Activated CD8-positive, alpha-beta T cell treated with anti-CD3 and anti-CD28 coated beads for 36 hours (primary cell): Measurements from ENCODE around the gene EIF4A2. TPM values are rescaled to one million over a fixed set of nuclear protein-coding genes. Genes with fewer than 3 reads are reported as not detected.
A peak's percentile ranks its signal among the peaks of the same experiment; 100 is the strongest.

Source experiments
- ATAC-seq: fragments of 200-7000 bp; cut with Tn5 transposase; one replicate; pipeline ENCODE4 v1.10.0; 2021; ENCODE audit warnings: mild to moderate bottlenecking, moderate library complexity
- CTCF ChIA-PET: fragments of 350-600 bp; sonication (Branson Sonifier 250); formaldehyde crosslinking; loops from one replicate; lab custom pipeline; 2021; ENCODE audit warnings: antibody characterized with exemption; lab: Charles Lee
- POLR2A ChIA-PET: fragments of 350-600 bp; sonication (Branson Sonifier 250); formaldehyde crosslinking; loops from one replicate; lab custom pipeline; 2021; ENCODE audit warnings: antibody characterized with exemption; lab: Charles Lee
- DNase-seq: peaks from one replicate; pipeline ENCODE4 v3.0.0-alpha.2; 2020
- H3K27ac Mint-ChIP-seq: one replicate; pipeline ENCODE4 v1.8.0; 2021; ENCODE audit warnings: mild to moderate bottlenecking, mixed read lengths
- H3K27me3 Mint-ChIP-seq: one replicate; pipeline ENCODE4 v1.8.0; 2021; ENCODE audit warnings: mixed read lengths
- H3K36me3 Mint-ChIP-seq: one replicate; pipeline ENCODE4 v1.8.0; 2021; ENCODE audit warnings: low read depth, mixed read lengths
- H3K4me1 Mint-ChIP-seq: one replicate; pipeline ENCODE4 v1.8.0; 2021; ENCODE audit warnings: low read depth, mixed read lengths
- H3K4me3 Mint-ChIP-seq: one replicate; pipeline ENCODE4 v1.8.0; 2021; ENCODE audit warnings: mild to moderate bottlenecking, moderate library complexity, mixed read lengths
- H3K9me3 Mint-ChIP-seq: one replicate; pipeline ENCODE4 v1.8.0; 2021; ENCODE audit warnings: mixed read lengths
- intact Hi-C: fragments of 100-400 bp; cut with micrococcal nuclease; formaldehyde crosslinking; loops from one replicate; pipeline ENCODE4 v1.10.0; 2022
- total RNA-seq, 2 experiments: library from RNA; stranded (reverse); gene quantifications; one replicate each; pipeline ENCODE4 v1.2.3, GENCODE V29; 2021
- TF ChIP-seq, protein P1 (sequence below): fragments of 200-600 bp; IDR thresholded peaks from one replicate; pipeline ENCODE4 v1.8.0; 2022; ENCODE audit warnings: antibody characterized with exemption, mild to moderate bottlenecking

The EIF4A2 gene
- total RNA-seq, 2 experiments from 2014 or later: 450 to 466 TPM

DNA sequence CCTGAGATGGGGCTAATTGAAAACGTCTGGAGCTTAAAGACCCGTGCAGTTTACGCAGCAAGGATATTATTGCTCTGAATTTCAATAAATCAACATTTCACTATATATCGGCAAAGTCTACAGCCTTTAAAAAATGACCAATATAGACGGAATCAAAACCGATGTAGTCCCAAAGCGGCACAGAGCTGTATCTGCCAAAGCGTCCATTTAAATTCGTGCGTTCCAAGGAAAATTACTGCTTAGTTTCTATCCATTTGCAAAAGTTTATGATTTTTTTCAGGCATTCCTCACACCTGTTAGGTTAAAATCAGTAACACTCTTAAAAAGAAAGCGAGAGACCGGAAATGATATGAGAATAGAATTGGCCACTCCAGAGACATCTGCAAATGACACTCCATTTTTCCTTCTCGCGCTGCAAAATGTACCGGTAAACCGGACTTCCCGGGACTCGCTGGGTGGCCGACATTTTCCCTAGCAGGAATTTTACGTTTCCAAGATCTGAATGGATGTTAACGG lies 777 bp upstream of the EIF4A2 start:
- intact Hi-C loops: no loop called here
- Mint-ChIP-seq H3K36me3 (peaks cover 45% of the 10 kb centered on the region), H3K9me3 (no peaks in the 10 kb centered on the region), H3K4me1 (peaks cover 24% of the 10 kb centered on the region), H3K4me3 (peak overlapping the region; percentile 97), H3K27ac (peak overlapping the region; percentile 99), H3K27me3 (no peaks in the 10 kb centered on the region)
- DNase-seq (no peak), ATAC-seq (peak; percentile 26)
- ChIA-PET CTCF (interaction anchor here (0.7 to 1.9 kb wide), 5 partner anchors 10 to 168 kb away, joined by 3 to 8 read pairs (median 4); no protein-coding TSS in a partner anchor), POLR2A (interaction anchor here (0.6 to 6.2 kb wide), 40 partner anchors 9 to 1120 kb away, joined by 3 to 206 read pairs (median 5); partner anchors contain the start of genes AHSG, DNAJB11, RFC4 and RPL39L)
- TF ChIP-seq, protein P1, sequence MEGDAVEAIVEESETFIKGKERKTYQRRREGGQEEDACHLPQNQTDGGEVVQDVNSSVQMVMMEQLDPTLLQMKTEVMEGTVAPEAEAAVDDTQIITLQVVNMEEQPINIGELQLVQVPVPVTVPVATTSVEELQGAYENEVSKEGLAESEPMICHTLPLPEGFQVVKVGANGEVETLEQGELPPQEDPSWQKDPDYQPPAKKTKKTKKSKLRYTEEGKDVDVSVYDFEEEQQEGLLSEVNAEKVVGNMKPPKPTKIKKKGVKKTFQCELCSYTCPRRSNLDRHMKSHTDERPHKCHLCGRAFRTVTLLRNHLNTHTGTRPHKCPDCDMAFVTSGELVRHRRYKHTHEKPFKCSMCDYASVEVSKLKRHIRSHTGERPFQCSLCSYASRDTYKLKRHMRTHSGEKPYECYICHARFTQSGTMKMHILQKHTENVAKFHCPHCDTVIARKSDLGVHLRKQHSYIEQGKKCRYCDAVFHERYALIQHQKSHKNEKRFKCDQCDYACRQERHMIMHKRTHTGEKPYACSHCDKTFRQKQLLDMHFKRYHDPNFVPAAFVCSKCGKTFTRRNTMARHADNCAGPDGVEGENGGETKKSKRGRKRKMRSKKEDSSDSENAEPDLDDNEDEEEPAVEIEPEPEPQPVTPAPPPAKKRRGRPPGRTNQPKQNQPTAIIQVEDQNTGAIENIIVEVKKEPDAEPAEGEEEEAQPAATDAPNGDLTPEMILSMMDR: no peak

DNA sequence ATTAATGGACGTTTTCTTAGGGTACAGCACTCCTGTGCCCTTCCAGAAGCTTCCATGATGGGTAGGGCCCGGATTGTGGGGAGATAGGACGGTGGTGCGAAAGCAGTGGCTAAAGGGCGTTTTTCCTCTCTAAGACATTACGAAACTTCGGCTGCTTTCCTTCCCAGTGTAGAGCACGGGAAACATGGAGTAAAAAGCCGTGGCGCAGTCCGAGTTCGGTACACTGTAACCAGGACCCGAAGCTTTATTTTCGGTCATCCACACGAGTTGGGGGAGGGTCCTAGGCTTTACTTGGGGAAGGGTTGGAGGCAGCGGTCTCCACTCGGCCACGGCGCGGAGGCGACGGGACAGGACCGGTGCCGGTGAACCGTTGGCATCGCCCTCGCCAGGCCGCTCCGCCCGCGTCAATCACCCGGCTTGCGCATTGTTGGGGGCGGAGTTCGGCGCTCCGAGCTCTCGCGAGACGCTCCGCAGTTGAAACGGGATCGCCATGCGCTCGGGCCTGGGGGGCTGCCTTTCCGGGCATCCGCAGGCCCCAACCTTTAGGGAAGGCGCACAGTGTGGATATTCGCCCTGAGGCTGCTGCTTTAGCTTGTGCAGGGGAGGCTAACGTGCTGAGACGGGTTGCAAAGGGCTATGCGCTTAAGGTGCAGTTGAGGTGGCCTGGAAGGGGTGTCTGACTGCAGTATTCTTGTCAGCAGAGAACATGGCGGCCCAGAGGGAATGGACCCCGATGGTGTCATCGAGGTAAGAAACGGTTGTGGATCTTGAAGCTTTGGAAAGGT lies 546 bp downstream of the EIF4A2 start:
- intact Hi-C loops: no loop called here
- Mint-ChIP-seq H3K4me1 (peaks cover 37% of the 10 kb centered on the region), H3K27ac (peak overlapping the region; percentile 99), H3K9me3 (no peaks in the 10 kb centered on the region), H3K4me3 (peak overlapping the region; percentile 97), H3K36me3 (peaks cover 58% of the 10 kb centered on the region), H3K27me3 (no peaks in the 10 kb centered on the region)
- peak; percentile 64 for ATAC-seq
- peak; percentile 79 for DNase-seq
- TF ChIP-seq, protein P1: no peak
- ChIA-PET CTCF (interaction anchor here (0.7 to 1.9 kb wide), 7 partner anchors 14 to 850 kb away, joined by 3 to 8 read pairs (median 4); partner anchors contain the start of gene DNAJB11), POLR2A (interaction anchor here (0.5 to 6.2 kb wide), 59 partner anchors 8 to 1122 kb away, joined by 3 to 206 read pairs (median 4); partner anchors contain the start of genes AHSG, DNAJB11, RFC4 and RPL39L)

DNA sequence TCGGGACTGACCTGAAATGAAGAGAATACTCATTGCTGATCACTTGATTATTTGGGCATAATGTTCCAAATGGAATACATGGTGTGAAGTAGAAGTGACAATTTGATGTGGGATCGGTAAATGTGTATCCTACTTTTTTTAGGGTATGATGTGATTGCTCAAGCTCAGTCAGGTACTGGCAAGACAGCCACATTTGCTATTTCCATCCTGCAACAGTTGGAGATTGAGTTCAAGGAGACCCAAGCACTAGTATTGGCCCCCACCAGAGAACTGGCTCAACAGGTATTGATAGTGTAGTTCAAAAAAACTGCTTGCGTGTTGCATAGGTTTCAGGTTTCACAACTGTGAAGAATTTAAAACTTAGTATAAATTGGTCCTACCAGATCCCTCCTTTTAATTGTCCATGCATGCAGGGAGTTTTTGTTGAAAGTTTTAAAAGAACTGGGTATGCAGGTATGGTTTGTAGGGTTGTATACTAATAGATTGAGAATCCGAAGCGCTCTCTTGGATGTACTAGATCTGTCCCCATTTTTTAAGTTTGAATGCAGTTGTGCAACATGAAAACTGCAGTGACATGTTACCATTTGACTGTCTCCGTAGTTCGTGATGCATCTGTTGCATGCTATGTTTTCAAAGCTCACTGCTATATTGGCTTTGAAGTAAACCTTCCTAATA lies 1.6 kb downstream of the EIF4A2 start:
- CTCF ChIA-PET: interaction anchor here (0.7 to 1.5 kb wide), 7 partner anchors 13 to 851 kb away, joined by 3 to 4 read pairs (median 3); partner anchors contain the start of gene RFC4
- intact Hi-C loops: loop anchor here (5.0 kb wide), 1 partner anchor 848 kb away; the partner anchor contains the start of gene TRA2B
- peaks cover 43% of the 10 kb centered on the region for H3K4me1 Mint-ChIP-seq

DNA sequence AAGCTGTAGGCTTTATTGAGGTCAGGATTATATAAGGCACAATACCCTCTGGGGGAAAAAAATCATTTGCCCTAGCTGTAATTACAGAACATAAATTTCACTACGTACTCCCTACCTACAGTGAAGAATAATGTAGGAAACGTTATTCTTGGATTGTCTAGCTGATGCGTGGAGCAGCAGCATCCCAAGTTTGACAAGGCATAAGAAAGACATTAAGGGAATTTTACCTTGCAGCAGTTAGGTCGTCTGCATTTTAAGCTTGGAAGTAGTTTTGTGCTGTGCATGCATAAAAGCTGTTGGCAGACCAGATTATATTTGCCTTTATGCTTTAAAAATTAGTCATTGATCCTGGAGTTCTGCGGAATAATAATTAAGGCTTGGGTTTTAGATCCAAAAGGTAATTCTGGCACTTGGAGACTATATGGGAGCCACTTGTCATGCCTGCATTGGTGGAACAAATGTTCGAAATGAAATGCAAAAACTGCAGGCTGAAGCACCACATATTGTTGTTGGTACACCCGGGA lies 2.2 kb downstream of the EIF4A2 start:
- no peak for ATAC-seq
- Mint-ChIP-seq H3K27ac (peak overlapping the region; percentile 99), H3K4me1 (peaks cover 43% of the 10 kb centered on the region), H3K36me3 (peaks cover 68% of the 10 kb centered on the region), H3K9me3 (no peaks in the 10 kb centered on the region), H3K27me3 (no peaks in the 10 kb centered on the region), H3K4me3 (peak overlapping the region; percentile 97)
- DNase-seq: no peak
- POLR2A ChIA-PET: interaction anchor here (1.2 to 6.2 kb wide), 13 partner anchors 13 to 853 kb away, joined by 3 to 206 read pairs (median 65); partner anchors contain the start of genes AHSG, DNAJB11, RFC4 and TBCCD1
- CTCF ChIA-PET: interaction anchor here (0.9 to 1.5 kb wide), 5 partner anchors 17 to 171 kb away, joined by 3 to 4 read pairs (median 3); partner anchors contain the start of gene RFC4
- intact Hi-C loops: loop anchor here (5.0 kb wide), 1 partner anchor 848 kb away; the partner anchor contains the start of gene TRA2B
- TF ChIP-seq, protein P1: no peak

More for the DNA sequence above, 1.6 kb downstream of the EIF4A2 start:
- DNase-seq: no peak
- POLR2A ChIA-PET: interaction anchor here (0.8 to 6.2 kb wide), 33 partner anchors 7 to 1121 kb away, joined by 3 to 206 read pairs (median 7); partner anchors contain the start of genes AHSG, DNAJB11, RFC4 and TBCCD1
- ATAC-seq: no peak
- Mint-ChIP-seq H3K27me3 (no peaks in the 10 kb centered on the region), H3K36me3 (peaks cover 64% of the 10 kb centered on the region), H3K9me3 (no peaks in the 10 kb centered on the region), H3K4me3 (peak overlapping the region; percentile 97), H3K27ac (peak overlapping the region; percentile 99)
- TF ChIP-seq, protein P1: no peak
